ENCODE results near the gene REEP1.

DNA sequence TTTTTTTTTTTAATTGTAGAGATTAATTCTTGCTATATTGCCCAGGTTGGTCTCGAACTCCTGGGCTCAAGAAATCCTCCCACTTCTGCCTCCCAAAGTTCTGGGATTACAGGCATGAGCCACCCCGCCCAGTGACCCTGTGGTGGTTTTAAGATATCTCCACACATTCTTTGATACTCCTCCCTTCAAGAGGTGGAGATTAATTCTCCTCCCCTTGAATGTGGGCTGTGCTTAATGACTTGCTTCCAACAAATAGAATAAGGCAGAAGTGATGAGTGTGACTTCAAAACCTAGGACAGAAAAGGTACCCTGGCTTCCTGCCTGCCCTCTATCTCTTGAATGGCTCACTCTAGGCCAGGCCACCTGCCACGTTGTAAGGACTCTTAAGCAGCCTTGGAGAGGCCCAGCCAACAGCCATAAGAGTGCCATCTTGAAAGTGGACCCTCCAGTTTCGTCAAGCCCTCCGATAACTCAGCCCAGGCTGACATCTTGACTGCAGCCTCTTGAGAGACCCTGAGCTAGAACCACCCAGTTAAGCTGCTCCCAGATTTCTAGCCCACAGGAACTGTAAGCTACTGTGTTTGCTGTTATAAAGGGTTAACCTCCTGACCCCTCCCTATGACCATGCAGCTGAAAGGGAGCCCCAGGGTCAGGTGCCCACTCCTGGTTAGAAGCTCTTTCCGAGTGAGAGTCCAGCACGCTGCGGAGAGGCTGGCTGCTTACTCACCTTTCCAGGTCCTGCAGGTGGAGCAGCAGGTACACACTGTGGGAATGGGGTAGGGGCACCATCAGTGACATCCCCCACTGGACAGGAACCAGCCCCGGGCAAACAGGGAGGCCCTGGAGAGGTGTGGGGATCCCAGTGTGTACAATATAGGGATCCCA, 110.5 kb downstream of the REEP1 start:
- TF ChIP-seq CTCF (IDR thresholded peaks at IDR 0.05) (no peak), POLR2A (IDR thresholded peaks at IDR 0.05) (no peak)
